GM11168 (cell line): Measurements from ENCODE around the gene UBAC2.

Source experiments
- in situ Hi-C: fragments of 300-500 bp; cut with MboI; formaldehyde crosslinking; loops from one replicate; pipeline ENCODE4 v1.12.0; 2022; ENCODE audit warnings: low sequenced_read_pairs; ENCODE audit not compliant: unreplicated experiment

Gene UBAC2

DNA sequence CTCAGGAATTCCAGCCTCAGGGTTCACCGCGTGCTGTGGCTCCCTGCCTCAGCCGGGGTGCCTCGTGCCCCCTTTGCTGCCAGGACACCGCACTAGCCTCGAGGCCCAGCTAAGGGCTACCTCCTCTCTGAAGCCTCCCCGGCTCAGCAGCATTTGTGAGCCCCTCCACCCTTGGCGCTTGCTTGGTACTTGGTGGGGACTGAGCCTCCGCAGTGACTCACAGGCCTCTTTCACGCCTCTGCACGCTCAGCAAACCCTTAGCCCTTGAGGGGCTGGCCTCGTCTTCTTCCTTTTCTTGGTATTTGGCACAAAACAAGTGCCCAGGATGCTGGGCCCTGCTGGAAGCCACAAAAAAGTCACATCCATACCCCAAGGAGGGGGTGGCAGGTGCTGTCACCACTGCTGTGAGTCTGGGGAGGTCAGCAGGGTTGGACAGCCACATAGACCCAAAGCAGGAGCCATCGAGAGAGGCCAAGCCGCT is 215.2 kb downstream of the UBAC2 start:
- in situ Hi-C loops, result no loop called here

DNA sequence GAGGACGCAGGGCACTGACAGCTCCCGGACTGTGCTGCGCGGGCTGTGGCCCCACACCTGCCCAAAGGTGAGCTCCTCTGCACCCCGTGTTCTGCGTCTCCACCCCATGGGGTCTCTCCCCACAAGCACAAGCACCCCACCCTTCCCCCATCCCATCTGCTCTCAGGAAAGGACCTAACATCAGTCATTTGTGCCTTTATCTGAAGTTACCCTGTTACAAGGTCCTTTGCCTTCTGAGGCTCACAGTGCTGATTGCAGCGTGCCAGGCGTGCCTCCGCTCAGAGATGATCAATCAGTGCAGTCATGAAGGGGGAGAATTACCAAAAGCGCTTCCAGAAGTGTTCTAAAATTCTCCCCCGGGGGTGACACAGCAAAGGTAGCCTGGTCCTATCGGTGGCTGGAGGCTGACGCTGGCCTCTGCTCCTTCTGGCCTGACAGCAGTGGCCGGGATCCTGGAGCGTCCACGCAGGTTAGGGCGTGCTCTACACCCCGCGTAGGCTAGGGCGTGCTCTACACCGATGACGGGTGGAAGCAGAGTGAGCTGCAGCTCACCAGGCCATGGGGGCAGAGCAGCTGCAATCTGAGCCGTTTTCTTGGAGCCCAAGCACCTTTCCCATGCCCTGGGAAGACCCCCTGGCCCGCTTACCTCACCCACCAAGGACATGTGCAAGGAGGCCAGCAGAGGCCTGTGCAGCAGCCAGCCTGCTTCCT is 215.9 kb downstream of the UBAC2 start:
- in situ Hi-C loops, result no loop called here

GRCh38 chr13:99417201-99418102 is 216.8 kb downstream of the UBAC2 start:
- in situ Hi-C loops, result no loop called here

- in situ Hi-C loops, result no loop called here
Measured at GRCh38 chr13:99418103-99418842, 217.6 kb downstream of the UBAC2 start.

- in situ Hi-C loops, result no loop called here
Measured at GRCh38 chr13:99418843-99419140, 218.1 kb downstream of the UBAC2 start.

- in situ Hi-C loops, result no loop called here
Measured at GRCh38 chr13:99419591-99420243, 219.1 kb downstream of the UBAC2 start.

DNA sequence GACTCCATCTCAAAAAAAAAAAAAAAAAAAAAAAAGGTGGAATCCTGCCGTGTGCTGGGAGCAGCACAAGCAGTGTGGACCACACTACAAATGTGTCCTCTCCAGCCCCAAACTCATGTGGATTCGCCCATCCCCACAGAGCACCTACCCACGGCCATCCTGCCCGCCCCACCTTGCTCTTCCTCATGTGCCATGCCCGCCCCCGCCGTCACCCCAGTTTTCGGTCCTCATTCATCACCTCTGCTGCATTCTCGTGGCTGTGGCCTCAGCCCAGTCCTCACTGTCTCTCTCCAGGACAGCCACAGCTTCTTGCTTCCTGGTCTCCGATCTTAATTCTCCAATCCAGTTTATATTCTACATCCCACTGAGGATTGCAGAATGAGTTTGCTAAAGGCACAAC is 220.6 kb downstream of the UBAC2 start:
- in situ Hi-C loops, result no loop called here

GRCh38 chr13:99421758-99422585 is 221.3 kb downstream of the UBAC2 start:
- in situ Hi-C loops, result no loop called here

- in situ Hi-C loops, result no loop called here
Measured at GRCh38 chr13:99422586-99423220, 222.0 kb downstream of the UBAC2 start.

DNA sequence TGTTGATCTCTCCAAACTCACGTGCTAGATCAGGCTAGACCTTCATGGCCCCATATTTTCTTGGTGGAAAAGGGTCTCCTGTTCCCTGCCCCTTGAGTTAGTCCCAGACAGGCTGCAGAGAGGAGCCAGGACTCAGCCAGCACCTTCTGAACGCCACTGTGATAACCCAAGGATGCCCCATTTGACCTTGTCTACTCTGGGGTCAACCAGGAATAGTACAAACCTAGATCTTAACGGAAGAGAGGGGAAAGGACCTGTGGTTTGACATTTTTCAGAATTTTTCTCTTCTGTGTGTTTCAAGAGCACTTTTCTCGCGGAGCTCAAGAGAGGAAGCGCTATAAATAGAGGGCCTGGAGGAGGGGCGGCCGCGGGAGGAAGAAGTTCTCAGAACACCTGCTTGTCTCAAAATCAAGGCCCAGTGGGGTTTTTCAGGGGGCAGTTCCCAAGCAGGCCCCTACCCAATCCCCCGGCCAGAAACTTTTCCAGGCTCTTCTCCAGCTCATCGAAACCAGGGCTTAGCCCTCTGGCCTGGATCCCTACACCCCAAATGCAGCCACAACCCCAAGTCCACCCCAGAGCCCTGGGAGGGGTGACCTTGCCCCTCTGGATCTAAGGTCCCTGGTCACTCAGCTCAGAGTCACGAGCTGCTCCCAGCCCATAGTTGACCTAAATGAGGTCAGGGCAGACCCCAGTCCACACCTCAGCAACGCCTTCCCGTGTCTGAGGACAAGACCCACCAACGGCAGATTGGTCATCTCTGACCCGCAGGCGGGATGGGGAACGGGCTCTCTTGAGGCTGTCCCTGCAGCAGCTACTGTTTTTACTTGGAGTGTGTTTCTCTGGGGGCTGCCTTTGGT is 225.1 kb downstream of the UBAC2 start:
- in situ Hi-C loops, result no loop called here

- in situ Hi-C loops, result no loop called here
Measured at GRCh38 chr13:99426426-99426825, 225.8 kb downstream of the UBAC2 start.

GRCh38 chr13:99429670-99430069 is 229.0 kb downstream of the UBAC2 start:
- in situ Hi-C loops, result no loop called here

GRCh38 chr13:99431927-99432608 is 231.4 kb downstream of the UBAC2 start:
- in situ Hi-C loops, result no loop called here

- in situ Hi-C loops, result no loop called here
Measured at GRCh38 chr13:99432609-99433542, 232.2 kb downstream of the UBAC2 start.

GRCh38 chr13:99433543-99434075 is 233.0 kb downstream of the UBAC2 start:
- in situ Hi-C loops, result no loop called here

GRCh38 chr13:99434258-99434788 is 233.7 kb downstream of the UBAC2 start:
- in situ Hi-C loops, result no loop called here
